HG02884 (cell line): ENCODE measurements around the gene FKBP5.

Experiments used
- ATAC-seq: cut with Tn5 transposase; IDR thresholded peaks from one replicate; pipeline ENCODE4 v1.9.1; 2021; ENCODE audit warnings: mild to moderate bottlenecking, moderate library complexity; ENCODE audit not compliant: unreplicated experiment

Gene FKBP5

GRCh38 chr6:35668096-35668495, 20.6 kb downstream of the FKBP5 start:
- ATAC-seq: no peak

- ATAC-seq: no peak
Observed at GRCh38 chr6:35665573-35665972, 23.1 kb downstream of the FKBP5 start.

GRCh38 chr6:35664945-35665344, 23.8 kb downstream of the FKBP5 start:
- no peak for ATAC-seq

GRCh38 chr6:35663447-35664235, 25.1 kb downstream of the FKBP5 start:
- no peak for ATAC-seq

GRCh38 chr6:35662999-35663398, 25.7 kb downstream of the FKBP5 start:
- no peak for ATAC-seq

GRCh38 chr6:35654883-35655282, 33.8 kb downstream of the FKBP5 start:
- no peak for ATAC-seq

- no peak for ATAC-seq
Observed at GRCh38 chr6:35651244-35651643, 37.5 kb downstream of the FKBP5 start.

GRCh38 chr6:35650015-35650414, 38.7 kb downstream of the FKBP5 start:
- ATAC-seq: no peak

GRCh38 chr6:35648203-35648602, 40.5 kb downstream of the FKBP5 start:
- ATAC-seq: no peak

- ATAC-seq: no peak
Observed at GRCh38 chr6:35647400-35647799, 41.3 kb downstream of the FKBP5 start.

GRCh38 chr6:35643162-35643535, 45.6 kb downstream of the FKBP5 start:
- no peak for ATAC-seq

- no peak for ATAC-seq
Observed at GRCh38 chr6:35642471-35643161, 46.1 kb downstream of the FKBP5 start.

- no peak for ATAC-seq
Observed at GRCh38 chr6:35640017-35640664, 48.6 kb downstream of the FKBP5 start.

GRCh38 chr6:35638679-35639078, 50.0 kb downstream of the FKBP5 start:
- no peak for ATAC-seq

- no peak for ATAC-seq
Observed at GRCh38 chr6:35637911-35638310, 50.8 kb downstream of the FKBP5 start.

GRCh38 chr6:35635601-35636597, 52.8 kb downstream of the FKBP5 start:
- no peak for ATAC-seq

GRCh38 chr6:35634316-35634715, 54.4 kb downstream of the FKBP5 start:
- ATAC-seq: no peak

GRCh38 chr6:35633579-35634089, 55.1 kb downstream of the FKBP5 start:
- ATAC-seq: no peak

GRCh38 chr6:35629876-35630378, 58.8 kb downstream of the FKBP5 start:
- no peak for ATAC-seq

- no peak for ATAC-seq
Observed at GRCh38 chr6:35626401-35626800, 62.3 kb downstream of the FKBP5 start.
